IMR-90 (cell line): ENCODE measurements around the gene UBA7. TPM values are rescaled to one million over a fixed set of nuclear protein-coding genes. Genes with fewer than 3 reads are reported as not detected.
A peak's percentile ranks its signal among the peaks of the same experiment; 100 is the strongest.

Source experiments
- ATAC-seq: fragments of 200-7000 bp; cut with Tn5 transposase; 2 replicates; pipeline ENCODE4 v1.9.1; 2020; ENCODE audit warnings: low read depth, mild to moderate bottlenecking, moderate library complexity
- BruUV-seq: library from RNA; stranded (reverse); fragments of 400-500 nt; replicated peaks from 2 replicates; lab custom pipeline; 2021; lab: Mats Ljungman, UMichigan
- CTCF ChIA-PET: fragments of 300-600 bp; formaldehyde crosslinking; extraction: SDS; loops from one replicate; lab custom pipeline; 2021; ENCODE audit warnings: antibody characterized with exemption; lab: Yijun Ruan, JAX
- POLR2A ChIA-PET: fragments of 300-600 bp; sonication (Branson Sonifier 250); formaldehyde crosslinking; loops from one replicate; lab custom pipeline; 2022; ENCODE audit warnings: antibody characterized with exemption; ENCODE audit not compliant: unreplicated experiment; lab: Charles Lee
- DNase-seq: peaks from one replicate; pipeline ENCODE4 v3.0.0; 2013
- H2AFZ ChIP-seq: replicated peaks from 2 replicates; pipeline ENCODE3; 2013; ENCODE audit warnings: low read length, mild to moderate bottlenecking; ENCODE audit not compliant: poor library complexity
- H2AK5ac ChIP-seq: 2 replicates; pipeline ENCODE4 v1.6.1; 2013; ENCODE audit warnings: low read depth, low read length, inconsistent platforms
- H2AK9ac ChIP-seq: replicated peaks from 2 replicates; pipeline ENCODE3; 2013; ENCODE audit warnings: mild to moderate bottlenecking, low read depth, low read length, moderate library complexity; ENCODE audit not compliant: poor library complexity
- H2BK120ac ChIP-seq: 2 replicates; pipeline ENCODE4 v1.6.1; 2013; ENCODE audit warnings: low read depth, low read length, inconsistent platforms
- H2BK15ac ChIP-seq: 3 replicates; pipeline ENCODE4 v1.6.1; 2013; ENCODE audit warnings: low read depth, low read length, inconsistent platforms
- H2BK20ac ChIP-seq: 2 replicates; pipeline ENCODE4 v1.6.1; 2013; ENCODE audit warnings: low read depth, mild to moderate bottlenecking, inconsistent platforms, low read length, moderate library complexity
- H2BK5ac ChIP-seq: 2 replicates; pipeline ENCODE4 v1.6.1; 2013; ENCODE audit warnings: mild to moderate bottlenecking, low read depth, low read length, inconsistent platforms; ENCODE audit not compliant: poor library complexity, severe bottlenecking
- H3K14ac ChIP-seq: replicated peaks from 2 replicates; pipeline ENCODE4 v1.6.1; 2013; ENCODE audit warnings: low read depth, low read length, inconsistent platforms
- H3K18ac ChIP-seq: 2 replicates; pipeline ENCODE4 v1.6.1; 2013; ENCODE audit warnings: low read depth, low read length, control low read depth
- H3K23ac ChIP-seq: 2 replicates; pipeline ENCODE4 v1.6.1; 2013; ENCODE audit warnings: low read depth, low read length, inconsistent platforms
- H3K27ac ChIP-seq: 2 replicates; pipeline ENCODE4 v1.5.1; 2013; ENCODE audit warnings: mild to moderate bottlenecking, control low read depth, low read length; ENCODE audit not compliant: insufficient read depth
- H3K27me3 ChIP-seq: 2 replicates; pipeline ENCODE4 v1.6.1; 2013; ENCODE audit warnings: low read length; ENCODE audit not compliant: control insufficient read depth, insufficient read depth
- H3K36me3 ChIP-seq: 2 replicates; pipeline ENCODE4 v1.6.1; 2013; ENCODE audit warnings: low read length, mixed read lengths; ENCODE audit not compliant: control insufficient read depth, insufficient read depth
- H3K4ac ChIP-seq: 2 replicates; pipeline ENCODE4 v1.6.1; 2013; ENCODE audit warnings: low read depth, low read length, inconsistent platforms
- H3K4me1 ChIP-seq: 2 replicates; pipeline ENCODE4 v1.6.1; 2013; ENCODE audit warnings: low read length, mixed read lengths; ENCODE audit not compliant: control insufficient read depth, insufficient read depth
- H3K4me2 ChIP-seq: 2 replicates; pipeline ENCODE4 v1.6.1; 2013; ENCODE audit warnings: low read depth, mild to moderate bottlenecking, control low read depth, low read length, moderate library complexity
- H3K4me3 ChIP-seq: 2 replicates; pipeline ENCODE4 v1.5.1; 2013; ENCODE audit warnings: low read depth, mild to moderate bottlenecking, control low read depth, low read length, moderate library complexity; ENCODE audit not compliant: insufficient read depth
- H3K56ac ChIP-seq: 2 replicates; pipeline ENCODE4 v1.6.1; 2013; ENCODE audit warnings: low read length, inconsistent platforms; ENCODE audit not compliant: insufficient read depth; ENCODE audit errors: extremely low read depth
- H3K79me1 ChIP-seq, 2 experiments: 2 replicates each; pipeline ENCODE4 v1.6.1; 2013; ENCODE audit warnings: low read length in 2 of 2, inconsistent platforms in 1 of 2, low read depth in 1 of 2
- H3K9ac ChIP-seq: 2 replicates; pipeline ENCODE4 v1.6.1; 2013; ENCODE audit warnings: low read depth, low read length, control low read depth
- H3K9me1 ChIP-seq: 2 replicates; pipeline ENCODE4 v1.6.1; 2013; ENCODE audit warnings: low read length, inconsistent platforms; ENCODE audit not compliant: insufficient read depth
- H3K9me3 ChIP-seq: 2 replicates; pipeline ENCODE4 v1.6.1; 2013; ENCODE audit warnings: low read length; ENCODE audit not compliant: control insufficient read depth, insufficient read depth
- H4K20me1 ChIP-seq: 2 replicates; pipeline ENCODE4 v1.6.1; 2013; ENCODE audit warnings: low read length, inconsistent platforms; ENCODE audit not compliant: insufficient read depth
- H4K5ac ChIP-seq: 2 replicates; pipeline ENCODE4 v1.6.1; 2013; ENCODE audit warnings: mild to moderate bottlenecking, low read depth, low read length, control low read depth
- H4K8ac ChIP-seq, 2 experiments: 2 replicates each; pipeline ENCODE4 v1.6.1; 2013; ENCODE audit warnings: low read depth in 2 of 2, low read length in 2 of 2, control low read depth in 1 of 2, inconsistent platforms in 1 of 2
- H4K91ac ChIP-seq: 2 replicates; pipeline ENCODE4 v1.6.1; 2013; ENCODE audit warnings: low read depth, low read length, inconsistent platforms; ENCODE audit not compliant: insufficient read depth
- BHLHE40 ChIP-seq: fragments of 150-350 bp; IDR thresholded peaks from 2 replicates; pipeline ENCODE4 v1.6.1; 2016; ENCODE audit warnings: mild to moderate bottlenecking, low read depth, low read length
- CEBPB ChIP-seq: IDR thresholded peaks from 2 replicates; pipeline ENCODE4 v1.6.1; 2012; ENCODE audit warnings: low read depth, low read length, improper control_type of control experiment
- CTCF ChIP-seq: conservative IDR thresholded peaks from 2 replicates; pipeline ENCODE4 v1.5.1; 2012; ENCODE audit warnings: mild to moderate bottlenecking, low read depth, low read length, improper control_type of control experiment
- ELK1 ChIP-seq: fragments of 150-350 bp; IDR thresholded peaks from 2 replicates; pipeline ENCODE4 v1.6.1; 2016; ENCODE audit warnings: low read depth, mild to moderate bottlenecking, low read length, moderate library complexity, borderline replicate concordance
- FOS ChIP-seq: fragments of 150-350 bp; IDR thresholded peaks from 2 replicates; pipeline ENCODE4 v1.6.1; 2016; ENCODE audit warnings: low read depth, low read length
- MAFK ChIP-seq: IDR thresholded peaks from 2 replicates; pipeline ENCODE4 v1.6.1; 2012; ENCODE audit warnings: low read depth, low read length, improper control_type of control experiment
- POLR2A ChIP-seq: IDR thresholded peaks from 2 replicates; pipeline ENCODE4 v1.6.1; 2012; ENCODE audit warnings: mild to moderate bottlenecking, low read depth, low read length
- RCOR1 ChIP-seq: IDR thresholded peaks from 2 replicates; pipeline ENCODE4 v1.6.1; 2012; ENCODE audit warnings: mild to moderate bottlenecking, low read length, improper control_type of control experiment; ENCODE audit not compliant: insufficient replicate concordance
- USF2 ChIP-seq: fragments of 150-350 bp; IDR thresholded peaks from 2 replicates; pipeline ENCODE4 v1.6.1; 2017; ENCODE audit warnings: mild to moderate bottlenecking, antibody characterized with exemption, low read length, low read depth
- whole genome bisulfite sequencing, 2 experiments: methylation state at CpG; one replicate each; pipeline versions ENCODE4 v1.1.5 to v1.1.7; 2013; ENCODE audit warnings: missing lambda C conversion rate in 2 of 2; ENCODE audit not compliant: insufficient read length in 1 of 2; ENCODE audit errors: extremely low coverage in 2 of 2; 5-methylcytosine and 5-hydroxymethylcytosine counted together
- dilution Hi-C: fragments of 300-500 bp; cut with HindIII; formaldehyde crosslinking; loops from one replicate; pipeline ENCODE4 v1.14.3; 2018; ENCODE audit warnings: low sequenced_read_pairs; ENCODE audit not compliant: unreplicated experiment
- in situ Hi-C: fragments of 300-500 bp; cut with MboI; formaldehyde crosslinking; loops from 3 replicates; pipeline ENCODE4 v1.14.3; 2019; ENCODE audit warnings: low sequenced_read_pairs, inconsistent platforms, mixed read lengths
- intact Hi-C: fragments of 100-400 bp; cut with micrococcal nuclease; formaldehyde crosslinking; loops from 2 replicates; pipeline ENCODE4 v1.10.0; 2022
- polyA plus RNA-seq, 3 experiments: library from polyadenylated mRNA; depleted of rRNA; stranded (reverse); fragments of >200 nt; gene quantifications; 2 replicates each; pipeline ENCODE4 v1.2.3, GENCODE V29; 2012; ENCODE audit warnings: low replicate concordance in 1 of 3
- total RNA-seq: library from RNA; depleted of rRNA; stranded (reverse); fragments of >200 nt; gene quantifications from 2 replicates; pipeline ENCODE4 v1.2.3, GENCODE V29; 2012

UBA7 gene
- total and polyA plus RNA-seq, 2 of the 4 experiments (the other 2 are of a cell fraction) = 18.6 to 57.8 TPM

GRCh38 chr3:49799761-49800160 is 14.0 kb downstream of the UBA7 start, which contains the start of gene CDHR4:
TSS of gene CDHR4 (minus strand) at chr3:49799873. CDS start at chr3:49799812, 61 bp downstream.
- Histone ChIP-seq H3K79me1 (peaks cover 0 to 7% of the 10 kb centered on the region in 2 experiments; a peak in 1 of 4 replicates), H2BK20ac (no peak within 1 kb of the TSS), H2BK120ac (no peak within 1 kb of the TSS), H2AK5ac (0 out of 2 replicates have a peak within 1 kb of the TSS, but pooled peaks have one; percentile 18), H3K9ac (no peak within 1 kb of the TSS), H4K91ac (no peak within 1 kb of the TSS), H3K23ac (no peak within 1 kb of the TSS), H3K9me1 (peaks cover 4% of the 10 kb centered on the region; the same call in 1 of the 2 replicates), H3K4ac (peak within 1 kb of the TSS; percentile 1; the same call in 1 of the 2 replicates), H2BK15ac (no peak within 1 kb of the TSS), H3K4me2 (no peak within 1 kb of the TSS), H3K9me3 (no peaks in the 10 kb centered on the region), H3K4me1 (peaks cover 11% of the 10 kb centered on the region), H3K27me3 (peaks cover 5% of the 10 kb centered on the region; the same call in 1 of the 2 replicates), H4K20me1 (no peaks in the 10 kb centered on the region), H3K56ac (no peak within 1 kb of the TSS), H4K5ac (no peak within 1 kb of the TSS), H3K4me3 (no peak within 1 kb of the TSS), H2AK9ac (peak within 1 kb of the TSS; percentile 63), H3K36me3 (no peaks in the 10 kb centered on the region; the same call in 1 of the 2 replicates), H4K8ac (no peak within 1 kb of the TSS; a peak in 1 of 4 replicates), H2AFZ (peak within 1 kb of the TSS; percentile 64), H3K18ac (no peak within 1 kb of the TSS), H3K27ac (no peak within 1 kb of the TSS), H3K14ac (no peak within 1 kb of the TSS), H2BK5ac (no peak within 1 kb of the TSS)
- TF ChIP-seq BHLHE40 (no peak), FOS (peak; percentile 35; the same call in 1 of the 2 replicates), USF2 (no peak), POLR2A (no peak), CTCF (no peak), RCOR1 (no peak), ELK1 (no peak), MAFK (no peak), CEBPB (peak; percentile 65; the same call in 1 of the 2 replicates)
- WGBS, 2 experiments = 83% methylated on average over 1 of the region's 4 CpGs; no CpG with 5 or more reads in 1 of the 2 experiments
- CTCF ChIA-PET = interaction anchor here (1.3 kb wide), 1 partner anchor 30 kb away, joined by 3 read pairs; no protein-coding TSS in a partner anchor
- peak; percentile 72 for DNase-seq
- ATAC-seq = peak; percentile 16; the same call in 1 of the 2 replicates
- intact Hi-C loops (loop anchor here (5.0 kb wide), 1 partner anchor 293 kb away; no protein-coding TSS in a partner anchor), dilution Hi-C loops (no loop called here), in situ Hi-C loops (no loop called here)
- BruUV-seq = no TSS peak
- POLR2A ChIA-PET = no interaction called here
